ENCODE measurements around the gene PLPP4. TPM values are rescaled to one million over a fixed set of nuclear protein-coding genes. Genes with fewer than 3 reads are reported as not detected.

Gene PLPP4
- total RNA-seq, 1 donor from 2014 or later: not detected

DNA sequence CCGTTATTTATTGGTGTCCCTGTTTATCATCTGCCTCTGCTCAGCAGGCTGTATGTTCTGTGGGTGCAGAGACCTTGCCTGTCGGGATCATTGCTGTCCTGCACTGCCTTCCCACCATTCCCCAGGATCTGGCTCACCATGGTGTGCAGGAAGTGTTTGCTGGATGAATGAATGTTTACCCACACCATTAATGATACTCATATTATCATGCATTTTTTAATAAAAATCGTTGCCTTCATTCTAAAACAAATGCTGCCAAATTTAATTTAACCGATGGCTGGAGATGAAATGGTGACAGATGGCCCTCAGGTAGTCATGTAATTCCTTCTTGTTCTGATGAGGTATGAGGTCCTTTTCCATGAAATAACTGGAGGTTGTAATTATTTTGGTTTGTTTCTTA, 22.5 kb downstream of the PLPP4 start:
- no peaks in the 10 kb centered on the region for H3K4me1 Mint-ChIP-seq (ENCODE audit: unreplicated experiment)
- peaks cover 7% of the 10 kb centered on the region for H3K36me3 Mint-ChIP-seq (ENCODE audit: low read depth, unreplicated experiment)
- no peak for DNase-seq (ENCODE audit: low spot score)
- no peak overlapping the region for H3K27ac Mint-ChIP-seq (ENCODE audit: unreplicated experiment)
- TF ChIP-seq, protein P1, sequence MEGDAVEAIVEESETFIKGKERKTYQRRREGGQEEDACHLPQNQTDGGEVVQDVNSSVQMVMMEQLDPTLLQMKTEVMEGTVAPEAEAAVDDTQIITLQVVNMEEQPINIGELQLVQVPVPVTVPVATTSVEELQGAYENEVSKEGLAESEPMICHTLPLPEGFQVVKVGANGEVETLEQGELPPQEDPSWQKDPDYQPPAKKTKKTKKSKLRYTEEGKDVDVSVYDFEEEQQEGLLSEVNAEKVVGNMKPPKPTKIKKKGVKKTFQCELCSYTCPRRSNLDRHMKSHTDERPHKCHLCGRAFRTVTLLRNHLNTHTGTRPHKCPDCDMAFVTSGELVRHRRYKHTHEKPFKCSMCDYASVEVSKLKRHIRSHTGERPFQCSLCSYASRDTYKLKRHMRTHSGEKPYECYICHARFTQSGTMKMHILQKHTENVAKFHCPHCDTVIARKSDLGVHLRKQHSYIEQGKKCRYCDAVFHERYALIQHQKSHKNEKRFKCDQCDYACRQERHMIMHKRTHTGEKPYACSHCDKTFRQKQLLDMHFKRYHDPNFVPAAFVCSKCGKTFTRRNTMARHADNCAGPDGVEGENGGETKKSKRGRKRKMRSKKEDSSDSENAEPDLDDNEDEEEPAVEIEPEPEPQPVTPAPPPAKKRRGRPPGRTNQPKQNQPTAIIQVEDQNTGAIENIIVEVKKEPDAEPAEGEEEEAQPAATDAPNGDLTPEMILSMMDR (IDR thresholded peaks at IDR 0.05; ENCODE audit: unreplicated experiment): no peak
- H3K27me3 Mint-ChIP-seq (ENCODE audit: unreplicated experiment): no peaks in the 10 kb centered on the region
- H3K9me3 Mint-ChIP-seq (ENCODE audit: unreplicated experiment): no peaks in the 10 kb centered on the region
- no peak overlapping the region for H3K4me3 Mint-ChIP-seq (ENCODE audit: unreplicated experiment)

DNA sequence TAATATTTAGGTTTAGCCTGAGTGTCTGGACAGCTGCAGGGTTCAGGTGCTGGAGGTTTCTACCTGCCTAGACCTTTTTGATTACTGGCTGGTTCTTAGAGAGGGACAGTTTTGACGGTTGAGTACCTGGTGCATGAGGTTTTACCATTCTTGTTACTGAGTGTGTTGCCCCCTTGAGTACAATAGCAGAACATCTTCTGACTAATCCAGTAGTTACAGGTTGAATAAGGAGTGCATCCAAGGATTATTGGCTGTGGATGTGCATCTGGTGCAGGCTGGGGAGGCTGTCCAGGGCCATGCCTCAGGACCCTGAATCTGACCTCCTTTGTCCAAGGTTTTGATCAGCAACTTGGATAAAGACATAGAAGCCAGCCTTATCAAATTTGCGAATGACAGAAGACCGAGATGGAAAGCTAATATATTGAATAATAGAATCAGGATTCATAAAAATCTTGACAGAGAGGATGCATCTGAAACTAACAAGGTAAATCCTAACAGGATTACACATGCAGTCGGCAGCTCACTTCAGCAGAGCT, 23.1 kb downstream of the PLPP4 start:
- no peak for DNase-seq (ENCODE audit: low spot score)
- Mint-ChIP-seq H3K4me3 (ENCODE audit: unreplicated experiment) (no peak overlapping the region), H3K27me3 (ENCODE audit: unreplicated experiment) (no peaks in the 10 kb centered on the region), H3K27ac (ENCODE audit: unreplicated experiment) (no peak overlapping the region), H3K4me1 (ENCODE audit: unreplicated experiment) (no peaks in the 10 kb centered on the region), H3K36me3 (ENCODE audit: low read depth, unreplicated experiment) (peaks cover 7% of the 10 kb centered on the region), H3K9me3 (ENCODE audit: unreplicated experiment) (no peaks in the 10 kb centered on the region)
- TF ChIP-seq, protein P1 (IDR thresholded peaks at IDR 0.05; ENCODE audit: unreplicated experiment): no peak

DNA sequence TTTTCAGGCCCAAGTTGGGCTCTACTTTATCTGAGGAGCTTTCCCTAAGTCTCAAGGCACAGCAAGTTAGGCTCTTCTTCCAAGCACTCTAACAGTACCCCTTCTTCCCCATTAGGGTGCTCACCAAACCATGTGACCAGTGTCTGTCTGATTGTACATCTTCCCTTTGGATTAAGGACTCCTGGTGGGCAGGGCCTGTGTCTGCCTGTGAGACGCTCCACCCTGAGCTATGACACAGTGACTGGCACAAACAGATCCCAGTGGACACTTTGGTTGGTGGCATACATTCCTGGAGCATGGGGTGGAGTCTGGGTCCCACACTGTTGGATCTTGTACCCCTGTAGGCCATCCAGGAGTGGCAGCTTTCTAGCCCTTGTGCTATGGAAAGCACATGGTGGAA, 23.8 kb downstream of the PLPP4 start:
- no peak for DNase-seq (ENCODE audit: low spot score)
- Mint-ChIP-seq H3K27ac (ENCODE audit: unreplicated experiment) (no peak overlapping the region), H3K9me3 (ENCODE audit: unreplicated experiment) (no peaks in the 10 kb centered on the region)

DNA sequence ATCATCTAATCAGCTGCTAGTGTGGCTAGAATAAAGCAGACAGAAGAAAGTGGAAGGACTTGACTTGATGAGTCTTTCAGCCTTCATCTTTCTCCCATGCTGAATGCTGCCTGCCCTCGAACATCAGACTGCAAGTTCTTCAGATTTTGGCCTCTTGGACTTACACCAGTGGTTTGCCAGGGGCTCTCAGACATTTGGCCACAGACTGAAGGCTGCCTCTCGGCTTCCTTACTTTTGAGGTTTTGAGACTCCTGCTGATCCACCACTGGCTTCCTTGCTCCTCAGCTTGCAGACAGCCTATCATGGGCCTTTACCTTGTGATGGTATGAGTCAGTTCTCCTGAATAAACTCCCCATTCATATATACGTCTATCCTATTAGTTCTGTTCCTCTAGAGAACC, 26.0 kb downstream of the PLPP4 start:
- Mint-ChIP-seq H3K36me3 (ENCODE audit: low read depth, unreplicated experiment) (peaks cover 7% of the 10 kb centered on the region), H3K4me1 (ENCODE audit: unreplicated experiment) (no peaks in the 10 kb centered on the region), H3K27ac (ENCODE audit: unreplicated experiment) (no peak overlapping the region), H3K27me3 (ENCODE audit: unreplicated experiment) (no peaks in the 10 kb centered on the region), H3K9me3 (ENCODE audit: unreplicated experiment) (no peaks in the 10 kb centered on the region), H3K4me3 (ENCODE audit: unreplicated experiment) (no peak overlapping the region)
- TF ChIP-seq, protein P1 (IDR thresholded peaks at IDR 0.05; ENCODE audit: unreplicated experiment): no peak
- no peak for DNase-seq (ENCODE audit: low spot score)

More for the DNA sequence above, 23.8 kb downstream of the PLPP4 start:
- Mint-ChIP-seq H3K27me3 (ENCODE audit: unreplicated experiment) (no peaks in the 10 kb centered on the region), H3K36me3 (ENCODE audit: low read depth, unreplicated experiment) (peaks cover 7% of the 10 kb centered on the region), H3K4me3 (ENCODE audit: unreplicated experiment) (no peak overlapping the region), H3K4me1 (ENCODE audit: unreplicated experiment) (no peaks in the 10 kb centered on the region)
- TF ChIP-seq, protein P1 (IDR thresholded peaks at IDR 0.05; ENCODE audit: unreplicated experiment): no peak

- DNase-seq (ENCODE audit: low spot score): no peak
- Mint-ChIP-seq H3K9me3 (ENCODE audit: unreplicated experiment) (no peaks in the 10 kb centered on the region), H3K27ac (ENCODE audit: unreplicated experiment) (no peak overlapping the region), H3K36me3 (ENCODE audit: low read depth, unreplicated experiment) (peaks cover 7% of the 10 kb centered on the region), H3K27me3 (ENCODE audit: unreplicated experiment) (no peaks in the 10 kb centered on the region), H3K4me3 (ENCODE audit: unreplicated experiment) (no peak overlapping the region), H3K4me1 (ENCODE audit: unreplicated experiment) (no peaks in the 10 kb centered on the region)
- TF ChIP-seq, protein P1 (IDR thresholded peaks at IDR 0.05; ENCODE audit: unreplicated experiment): no peak
Measured at GRCh38 chr10:120483651-120484301, 26.7 kb downstream of the PLPP4 start.
